Stimulated activated CD4-positive, alpha-beta T cell treated with anti-CD3 and anti-CD28 coated beads, Interleukin-2, amount 100 ng/mL, for 24 hours (primary cell): ENCODE data around the gene GPR153.

Source experiments
- DNase-seq, 2 donors: peaks; one replicate each; pipeline ENCODE4 v3.0.0-alpha.2; 2020

The GPR153 gene

DNA sequence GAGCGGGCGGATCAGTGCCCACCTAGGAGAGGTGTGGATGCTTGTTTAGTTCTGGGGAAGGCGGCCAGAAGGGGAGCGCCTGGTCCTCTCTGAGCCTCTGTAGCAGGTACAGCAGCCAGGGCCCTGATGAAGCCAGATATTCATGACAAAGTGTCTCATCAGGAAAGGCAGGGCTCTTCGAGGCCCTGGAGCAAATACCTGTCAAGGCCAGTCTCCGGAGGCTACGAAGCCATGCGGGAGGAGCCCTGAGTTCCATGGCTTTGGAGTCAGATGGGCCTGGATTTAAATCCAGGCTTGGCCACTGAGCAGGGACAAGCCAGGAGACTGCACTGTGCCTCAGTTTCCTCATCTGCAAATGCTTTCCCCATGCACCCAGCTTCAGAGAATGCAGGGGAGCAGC, 25.4 kb upstream of the GPR153 start:
- DNase-seq = no peak

- no peak for DNase-seq
Observed at GRCh38 chr1:6285336-6285735, 24.4 kb upstream of the GPR153 start.

DNA sequence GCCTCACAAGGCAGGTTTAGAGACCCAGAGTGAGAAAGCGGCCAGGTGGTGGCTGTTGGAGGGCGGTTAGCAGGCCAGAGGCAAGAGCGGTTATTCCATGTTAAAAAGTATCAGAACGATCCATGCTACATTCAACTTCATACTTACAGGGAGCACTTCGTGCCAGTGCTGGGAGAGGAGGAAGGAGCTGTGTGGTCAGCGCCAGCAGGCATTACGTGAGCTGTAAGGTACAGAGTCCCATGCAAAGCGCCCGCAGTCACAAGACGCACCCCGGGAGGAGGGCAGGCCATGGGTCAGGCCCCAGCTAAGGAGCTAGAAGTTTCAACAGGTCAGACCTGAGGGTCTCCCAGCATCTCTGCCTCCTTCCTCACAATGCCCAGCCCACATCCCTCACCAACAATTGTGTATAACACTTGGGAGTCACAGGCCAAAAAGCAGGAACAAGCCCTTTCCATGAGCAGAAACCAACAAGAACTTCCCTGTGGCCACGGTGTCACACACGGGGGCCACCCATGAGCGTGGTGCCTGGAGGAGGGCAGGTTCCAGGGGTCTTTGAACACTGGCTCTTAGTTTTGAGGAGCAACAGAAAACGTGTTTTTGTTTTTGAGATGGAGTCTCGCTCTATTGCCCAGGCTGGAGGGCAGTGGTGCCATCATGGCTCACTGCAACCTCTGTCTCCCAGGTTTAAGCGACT, 21.8 kb upstream of the GPR153 start:
- DNase-seq = no peak

- DNase-seq = no peak
Observed at GRCh38 chr1:6281511-6282402, 20.9 kb upstream of the GPR153 start.

DNA sequence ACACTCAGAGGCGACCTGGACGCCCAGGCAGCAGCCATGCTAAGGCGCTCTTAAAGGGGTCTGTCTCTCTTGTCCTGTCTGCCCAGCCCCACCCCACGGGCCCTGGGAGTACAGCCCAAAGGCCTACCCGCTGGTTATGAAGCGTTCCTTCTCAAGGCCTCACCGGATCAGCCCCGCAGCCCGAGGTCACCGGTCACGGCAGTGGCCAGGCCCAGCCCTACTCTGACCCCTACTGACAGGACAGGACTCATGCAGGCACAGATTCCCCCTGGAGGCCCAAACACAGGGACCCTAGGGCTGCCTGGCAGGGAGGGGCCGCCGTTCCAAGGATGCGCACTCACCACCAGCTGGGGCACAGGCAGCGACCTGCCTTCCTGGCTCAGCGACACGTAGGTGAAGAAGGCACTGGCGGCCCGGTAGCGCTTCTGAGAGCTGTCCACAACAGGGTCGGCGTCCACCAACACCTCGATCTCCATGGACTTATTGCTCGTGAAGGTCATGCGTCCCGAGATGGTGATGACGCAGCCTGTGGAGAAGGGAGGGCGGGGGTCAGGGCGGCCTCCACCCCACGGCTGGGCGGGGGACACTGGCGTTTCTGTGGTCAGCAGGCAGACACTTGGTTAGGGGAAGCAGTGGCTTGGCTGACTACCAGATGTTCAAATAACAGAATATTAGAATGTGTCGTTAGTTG, 20.0 kb upstream of the GPR153 start:
- no peak for DNase-seq

- DNase-seq = no peak
Observed at GRCh38 chr1:6279613-6280383, 18.9 kb upstream of the GPR153 start.

DNA sequence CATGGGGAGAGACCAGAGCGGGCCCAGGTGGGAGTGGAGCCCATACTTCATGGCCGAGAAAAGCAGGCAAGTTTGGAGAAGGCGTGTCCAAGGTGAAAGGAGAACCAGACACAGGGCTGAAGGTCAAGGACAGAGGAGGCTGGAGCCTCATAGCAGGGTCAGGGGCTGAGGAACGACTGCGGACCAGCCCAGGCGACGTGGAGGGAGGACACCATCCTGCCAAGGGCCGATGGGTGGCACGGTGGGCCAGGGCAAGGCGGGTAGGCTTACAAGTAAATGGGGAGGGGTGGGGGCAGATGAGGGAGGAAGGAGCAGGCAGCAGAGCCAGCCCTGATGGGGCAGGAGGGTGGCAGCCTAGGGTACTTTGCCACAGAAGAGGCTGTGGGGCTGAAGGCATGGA, 18.2 kb upstream of the GPR153 start:
- no peak for DNase-seq

DNA sequence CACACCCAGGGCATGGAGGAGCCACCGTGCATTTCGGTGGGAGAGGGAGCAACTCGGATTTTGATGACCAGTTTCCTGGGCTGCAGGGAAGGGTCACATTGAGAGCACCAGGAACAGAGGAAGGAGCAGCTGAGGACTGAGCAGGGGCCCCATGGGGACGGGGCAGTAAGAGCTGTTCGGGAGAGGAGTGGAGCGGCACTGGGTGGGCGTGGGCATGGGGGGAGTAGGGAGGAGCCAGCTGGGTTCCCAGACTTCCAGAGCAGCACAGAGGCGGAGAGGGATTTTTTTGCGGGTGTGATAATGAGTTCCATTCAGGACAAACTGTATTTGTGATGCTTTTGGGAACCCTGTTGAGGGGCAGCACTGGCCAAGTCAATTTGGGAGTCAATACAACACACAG, 17.4 kb upstream of the GPR153 start:
- DNase-seq = no peak

DNA sequence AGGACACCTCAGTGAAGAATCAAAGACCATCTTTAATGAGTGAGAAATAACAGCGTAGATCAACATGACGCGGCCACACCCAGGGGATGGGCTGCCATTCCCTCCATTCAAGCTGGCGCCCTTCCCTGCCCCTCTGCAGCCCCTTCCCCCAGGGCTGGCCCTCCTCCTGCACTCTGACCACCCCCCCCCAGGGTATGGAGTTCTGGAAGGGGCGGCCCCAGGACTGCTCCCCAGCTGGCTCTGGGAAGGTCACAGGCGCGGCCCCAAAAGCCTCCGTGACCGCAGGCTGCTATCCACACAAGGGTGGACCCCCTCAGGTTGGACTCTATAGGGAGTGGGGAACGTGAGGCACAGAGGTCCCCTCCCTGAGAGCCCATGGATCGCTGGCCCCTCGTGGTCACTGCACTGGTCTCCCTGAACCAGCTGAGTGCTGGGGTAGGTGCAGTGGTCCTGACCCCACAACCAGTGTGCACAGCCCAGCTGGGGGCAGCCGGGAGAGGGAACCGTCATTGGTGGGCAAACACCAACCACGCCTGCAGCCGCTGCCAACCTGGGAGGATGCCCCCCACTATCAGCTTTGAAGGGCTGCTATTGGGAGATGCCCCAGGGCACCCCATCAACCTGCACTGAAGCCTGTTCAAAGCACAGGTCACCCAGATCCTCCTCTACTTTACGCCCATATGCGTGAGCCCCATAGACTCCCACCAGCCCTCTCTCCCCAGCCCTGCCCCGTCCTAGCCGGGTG, 16.1 kb upstream of the GPR153 start:
- no peak for DNase-seq

GRCh38 chr1:6275826-6276782, 15.2 kb upstream of the GPR153 start:
- no peak for DNase-seq

DNA sequence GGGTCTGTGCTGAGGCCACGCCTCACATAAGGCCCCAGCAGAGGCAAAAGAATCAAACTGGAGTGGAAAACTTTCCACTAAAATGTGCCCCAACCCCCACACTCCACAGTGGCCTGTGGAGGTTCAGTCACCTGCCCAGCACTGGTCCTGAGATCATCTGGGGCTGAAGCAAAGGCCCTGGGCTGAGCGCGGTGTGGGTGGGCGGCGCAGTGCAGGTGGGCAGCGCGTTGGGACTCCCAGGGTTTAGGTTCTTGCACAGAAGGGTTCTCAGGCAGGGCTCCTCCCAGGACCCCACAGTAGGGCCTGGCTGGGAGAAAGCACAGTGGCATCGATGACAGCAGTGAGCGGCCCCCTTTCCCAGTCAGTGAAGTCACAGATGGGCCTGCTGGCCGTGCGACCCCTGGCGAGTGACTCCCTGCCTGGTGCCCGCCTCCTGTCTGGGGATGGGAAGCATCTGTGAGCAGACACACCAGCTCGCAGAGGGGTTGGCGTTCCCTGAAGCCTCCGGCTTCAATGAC, 13.8 kb upstream of the GPR153 start:
- no peak for DNase-seq

- no peak for DNase-seq
Observed at GRCh38 chr1:6274102-6274501, 13.2 kb upstream of the GPR153 start.

GRCh38 chr1:6273380-6273891, 12.5 kb upstream of the GPR153 start:
- DNase-seq = no peak

DNA sequence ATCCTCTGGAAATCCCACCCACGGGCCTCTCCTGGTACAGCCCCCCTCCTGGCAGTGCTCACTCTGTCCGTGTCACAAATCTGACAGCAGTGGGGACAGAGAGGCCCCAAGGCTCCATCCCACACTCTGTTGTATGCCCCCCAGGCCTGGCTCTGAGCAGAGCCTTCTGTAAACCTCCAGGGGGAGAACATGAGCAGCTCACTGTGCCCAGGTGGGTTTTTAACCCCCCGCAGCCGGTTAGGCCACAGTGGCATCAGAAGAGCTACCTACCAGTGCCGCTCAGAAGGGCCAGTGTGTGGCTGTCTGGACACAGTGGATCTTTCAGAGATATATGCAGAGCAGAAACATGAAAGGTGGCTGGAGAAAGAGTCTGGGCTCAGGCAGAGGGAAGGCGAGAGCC, 12.0 kb upstream of the GPR153 start:
- DNase-seq = no peak

- no peak for DNase-seq
Observed at GRCh38 chr1:6272452-6272851, 11.6 kb upstream of the GPR153 start.

DNA sequence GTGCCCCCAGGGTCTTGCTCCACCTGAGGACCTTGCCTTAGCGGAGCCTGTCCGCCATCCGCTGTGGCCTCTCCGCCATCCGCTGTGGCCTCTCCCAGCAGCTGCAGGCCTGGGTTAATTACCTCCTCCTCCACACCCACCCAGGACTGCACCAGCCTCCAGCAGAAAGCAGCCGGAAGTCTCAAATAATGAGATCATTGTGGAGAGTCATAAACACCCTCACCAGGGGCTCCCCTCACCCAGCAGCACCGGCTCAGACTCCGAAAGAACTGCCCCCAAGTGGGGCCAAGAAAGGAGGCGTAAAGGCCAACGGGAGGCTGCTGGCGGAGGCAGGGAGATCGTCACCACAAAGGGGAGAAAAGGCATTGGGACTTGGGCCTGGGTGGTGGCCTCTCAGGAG, 10.7 kb upstream of the GPR153 start:
- no peak for DNase-seq

- DNase-seq = no peak
Observed at GRCh38 chr1:6271006-6271405, 10.1 kb upstream of the GPR153 start.

DNA sequence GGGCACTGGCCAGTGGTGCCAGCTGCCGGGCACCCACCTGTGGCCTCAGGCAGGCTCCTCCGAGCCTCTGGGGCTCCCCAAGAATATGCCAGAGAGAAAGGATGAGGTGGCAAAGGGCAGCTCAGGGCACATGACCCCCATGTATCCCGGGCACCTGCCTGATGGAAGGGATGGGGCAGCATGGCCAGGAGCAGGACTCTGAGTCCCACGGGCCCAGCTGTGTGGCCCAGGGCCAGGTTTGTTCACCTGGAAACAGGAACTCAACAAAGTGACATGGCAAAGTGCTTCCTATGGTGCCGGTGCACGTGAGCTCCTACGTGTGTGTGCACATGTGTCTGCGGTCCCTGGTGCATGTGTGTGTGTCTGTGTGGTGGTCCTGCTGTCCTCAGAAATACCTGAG, 9.5 kb upstream of the GPR153 start:
- no peak for DNase-seq

GRCh38 chr1:6269720-6270400, 9.0 kb upstream of the GPR153 start:
- no peak for DNase-seq

GRCh38 chr1:6269296-6269695, 8.4 kb upstream of the GPR153 start:
- no peak for DNase-seq
